ENCODE results near the gene BTAF1. TPM values are rescaled to one million over a fixed set of nuclear protein-coding genes. Genes with fewer than 3 reads are reported as not detected.

The BTAF1 gene
- total RNA-seq, 1 donor from 2014 or later, result 27.2 TPM

DNA sequence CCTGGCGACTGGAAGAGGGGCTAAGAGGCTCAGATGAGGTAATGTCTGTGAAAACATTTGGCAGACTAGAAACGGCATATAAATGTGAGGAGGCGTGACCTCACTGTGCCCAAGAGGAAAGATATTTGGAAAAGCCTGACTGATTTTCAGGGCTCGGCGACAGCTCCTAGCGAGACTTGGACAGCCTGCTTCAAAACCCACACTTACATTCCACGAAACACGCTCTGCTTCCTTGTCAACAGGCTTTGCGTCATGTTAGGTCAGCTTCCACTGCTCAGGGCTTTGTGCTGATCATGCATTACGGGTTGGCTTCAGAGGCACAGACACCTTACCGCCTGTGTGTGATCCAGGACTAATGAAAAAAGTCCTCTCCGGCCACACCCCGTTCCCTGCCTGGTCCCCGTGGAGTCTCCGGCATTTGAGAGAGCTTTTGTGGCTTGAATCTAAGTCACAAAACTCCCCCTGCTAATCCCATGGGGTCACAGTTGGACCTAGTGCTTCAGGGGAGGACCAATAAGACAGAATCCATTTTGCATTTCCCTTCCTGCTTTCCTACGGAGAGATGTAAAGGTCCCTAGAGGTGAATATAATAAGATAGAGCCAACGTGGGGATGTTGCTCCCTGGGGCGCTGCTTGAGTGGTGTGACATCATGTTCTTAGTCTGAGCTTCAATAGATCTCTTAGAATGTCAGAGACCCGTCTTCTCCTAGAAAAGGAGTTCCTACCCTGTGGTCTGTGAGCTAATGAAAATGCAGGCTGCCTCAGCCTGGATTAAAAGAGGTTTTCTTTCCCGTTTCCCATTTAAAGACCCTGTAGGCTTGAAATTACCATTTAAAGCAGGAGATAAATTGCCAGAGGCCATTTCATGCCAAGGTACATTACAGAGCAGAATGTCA is 39.8 kb upstream of the BTAF1 start:
- Histone ChIP-seq H3K27me3 (ENCODE audit: control insufficient read depth, insufficient read depth, low read length) (no peaks in the 10 kb centered on the region), H3K4me3 (ENCODE audit: low read depth, low read length) (no peak overlapping the region), H3K36me3 (ENCODE audit: control insufficient read depth, insufficient read depth, low read length) (no peaks in the 10 kb centered on the region)
- DNase-seq (ENCODE audit: low read depth), result peak; percentile 64
- no peak for TF ChIP-seq CTCF (IDR thresholded peaks at IDR 0.05; ENCODE audit: insufficient read depth, low read length, poor library complexity, severe bottlenecking)

GRCh38 chr10:91884536-91884935 is 39.0 kb upstream of the BTAF1 start:
- Histone ChIP-seq H3K27me3 (ENCODE audit: control insufficient read depth, insufficient read depth, low read length) (no peaks in the 10 kb centered on the region), H3K4me3 (ENCODE audit: low read depth, low read length) (no peak overlapping the region), H3K36me3 (ENCODE audit: control insufficient read depth, insufficient read depth, low read length) (no peaks in the 10 kb centered on the region)
- no peak for TF ChIP-seq CTCF (IDR thresholded peaks at IDR 0.05; ENCODE audit: insufficient read depth, low read length, poor library complexity, severe bottlenecking)
- DNase-seq (ENCODE audit: low read depth), result no peak

DNA sequence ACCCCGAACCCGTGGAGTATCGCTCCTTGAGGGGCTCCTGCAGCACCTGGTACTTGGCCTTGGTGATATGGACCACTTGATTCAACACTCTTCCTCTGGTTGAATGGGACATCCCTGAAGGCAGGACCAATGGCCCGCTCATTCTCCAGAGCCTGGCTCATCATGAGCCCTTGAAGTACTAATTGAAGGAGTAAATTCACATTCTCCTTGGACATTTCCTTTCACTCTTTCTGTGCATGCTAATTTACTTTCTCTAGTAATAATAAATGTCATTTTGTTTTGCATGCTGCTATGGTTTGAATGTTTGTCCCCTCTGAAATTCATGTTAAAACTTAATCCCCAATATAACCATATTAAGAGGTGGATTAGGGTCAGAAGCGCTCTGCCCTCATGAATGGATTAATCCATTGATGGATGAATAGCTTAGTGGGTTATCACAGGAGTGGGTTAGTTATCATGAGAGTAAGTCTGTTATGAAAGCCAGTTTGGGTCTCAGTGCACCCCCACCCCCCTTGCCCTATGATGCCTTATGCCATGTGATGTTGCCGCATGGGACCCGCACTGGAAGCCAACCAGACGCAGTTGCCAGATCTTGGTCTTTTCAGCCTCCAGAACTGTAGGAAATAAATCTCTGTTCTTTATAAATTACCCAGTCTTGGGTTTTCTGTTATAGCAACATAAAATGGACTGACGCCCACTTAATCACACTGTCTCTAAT is 38.0 kb upstream of the BTAF1 start:
- Histone ChIP-seq H3K27me3 (ENCODE audit: control insufficient read depth, insufficient read depth, low read length) (no peaks in the 10 kb centered on the region), H3K4me3 (ENCODE audit: low read depth, low read length) (no peak overlapping the region), H3K36me3 (ENCODE audit: control insufficient read depth, insufficient read depth, low read length) (no peaks in the 10 kb centered on the region)
- DNase-seq (ENCODE audit: low read depth), result no peak
- no peak for TF ChIP-seq CTCF (IDR thresholded peaks at IDR 0.05; ENCODE audit: insufficient read depth, low read length, poor library complexity, severe bottlenecking)

DNA sequence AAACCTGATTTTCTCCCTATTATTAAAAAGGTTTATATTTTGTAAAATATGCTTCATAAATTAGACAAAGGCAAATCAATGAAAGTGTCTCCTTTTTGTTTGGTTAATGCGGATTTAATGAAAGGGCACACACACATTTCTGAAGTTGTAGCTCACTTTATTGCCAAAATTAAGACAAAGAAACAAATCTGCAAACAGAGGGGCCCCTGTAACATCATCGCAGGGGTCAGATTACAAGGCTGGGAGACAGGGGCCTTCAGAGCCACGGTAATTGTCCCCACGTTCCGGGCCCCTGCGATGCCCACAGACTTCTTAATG is 36.7 kb upstream of the BTAF1 start:
- no peak for TF ChIP-seq CTCF (IDR thresholded peaks at IDR 0.05; ENCODE audit: insufficient read depth, low read length, poor library complexity, severe bottlenecking)
- Histone ChIP-seq H3K4me3 (ENCODE audit: low read depth, low read length) (peak overlapping the region; percentile 40), H3K36me3 (ENCODE audit: control insufficient read depth, insufficient read depth, low read length) (no peaks in the 10 kb centered on the region), H3K27me3 (ENCODE audit: control insufficient read depth, insufficient read depth, low read length) (no peaks in the 10 kb centered on the region)
- no peak for DNase-seq (ENCODE audit: low read depth)

DNA sequence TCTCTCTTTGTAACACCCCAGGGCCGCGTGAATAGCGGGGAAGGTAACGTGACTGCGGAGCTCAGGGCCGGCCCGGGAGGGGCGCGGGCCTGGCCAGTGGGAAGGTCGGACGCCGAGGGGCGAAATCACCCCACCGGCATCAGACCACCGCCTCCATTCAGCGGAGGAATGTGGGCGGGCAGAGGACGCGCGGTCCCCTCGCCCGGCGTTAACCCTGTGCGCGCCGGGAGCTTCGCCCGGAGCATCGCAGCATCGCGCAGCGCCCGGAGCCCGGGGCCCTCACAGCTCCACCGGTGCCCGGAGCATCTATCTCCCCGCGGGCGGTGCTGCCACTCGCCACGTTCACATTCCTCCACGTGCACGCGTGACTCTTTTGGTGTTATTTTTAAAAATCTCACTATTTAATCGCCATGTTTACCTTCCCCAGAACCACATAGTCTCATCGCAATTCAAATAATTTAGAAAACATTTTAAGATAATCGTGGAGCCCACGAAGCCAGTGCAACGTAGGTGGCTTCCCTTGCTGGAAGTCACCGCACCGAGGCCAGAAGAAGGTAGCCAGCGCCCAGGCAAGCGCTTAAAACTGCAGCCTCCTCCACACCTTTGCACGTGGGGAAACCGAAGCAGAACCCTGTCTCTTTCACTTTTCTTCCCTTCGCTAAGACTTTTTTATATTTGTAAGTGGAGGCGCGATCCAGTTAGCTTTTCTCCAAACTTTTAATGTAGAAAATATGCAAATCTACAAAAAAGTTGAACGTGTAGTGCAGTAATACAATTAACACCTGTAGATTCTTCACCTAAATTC is 36.1 kb upstream of the BTAF1 start:
- no peak for DNase-seq (ENCODE audit: low read depth)
- H3K36me3 ChIP-seq (ENCODE audit: control insufficient read depth, insufficient read depth, low read length), result no peaks in the 10 kb centered on the region
- no peak for TF ChIP-seq CTCF (IDR thresholded peaks at IDR 0.05; ENCODE audit: insufficient read depth, low read length, poor library complexity, severe bottlenecking)
- peak overlapping the region; percentile 40 for H3K4me3 ChIP-seq (ENCODE audit: low read depth, low read length)
- H3K27me3 ChIP-seq (ENCODE audit: control insufficient read depth, insufficient read depth, low read length), result no peaks in the 10 kb centered on the region

All from kidney epithelial cell (primary cell).